ENCODE results near the gene TRIML1.

The TRIML1 gene

GRCh38 chr4:188162698-188163097, 23.5 kb downstream of the TRIML1 start:
- DNase-seq (ENCODE audit: low spot score): no peak
- in situ Hi-C loops (cut with MboI; ENCODE audit: low pct_unique_long_range_greater_than_20kb, low sequenced_read_pairs, unreplicated experiment): no loop called here
- TF ChIP-seq, protein P1, sequence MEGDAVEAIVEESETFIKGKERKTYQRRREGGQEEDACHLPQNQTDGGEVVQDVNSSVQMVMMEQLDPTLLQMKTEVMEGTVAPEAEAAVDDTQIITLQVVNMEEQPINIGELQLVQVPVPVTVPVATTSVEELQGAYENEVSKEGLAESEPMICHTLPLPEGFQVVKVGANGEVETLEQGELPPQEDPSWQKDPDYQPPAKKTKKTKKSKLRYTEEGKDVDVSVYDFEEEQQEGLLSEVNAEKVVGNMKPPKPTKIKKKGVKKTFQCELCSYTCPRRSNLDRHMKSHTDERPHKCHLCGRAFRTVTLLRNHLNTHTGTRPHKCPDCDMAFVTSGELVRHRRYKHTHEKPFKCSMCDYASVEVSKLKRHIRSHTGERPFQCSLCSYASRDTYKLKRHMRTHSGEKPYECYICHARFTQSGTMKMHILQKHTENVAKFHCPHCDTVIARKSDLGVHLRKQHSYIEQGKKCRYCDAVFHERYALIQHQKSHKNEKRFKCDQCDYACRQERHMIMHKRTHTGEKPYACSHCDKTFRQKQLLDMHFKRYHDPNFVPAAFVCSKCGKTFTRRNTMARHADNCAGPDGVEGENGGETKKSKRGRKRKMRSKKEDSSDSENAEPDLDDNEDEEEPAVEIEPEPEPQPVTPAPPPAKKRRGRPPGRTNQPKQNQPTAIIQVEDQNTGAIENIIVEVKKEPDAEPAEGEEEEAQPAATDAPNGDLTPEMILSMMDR (IDR thresholded peaks at IDR 0.05; ENCODE audit: extremely low read depth, insufficient read depth, missing control alignments): no peak

DNA sequence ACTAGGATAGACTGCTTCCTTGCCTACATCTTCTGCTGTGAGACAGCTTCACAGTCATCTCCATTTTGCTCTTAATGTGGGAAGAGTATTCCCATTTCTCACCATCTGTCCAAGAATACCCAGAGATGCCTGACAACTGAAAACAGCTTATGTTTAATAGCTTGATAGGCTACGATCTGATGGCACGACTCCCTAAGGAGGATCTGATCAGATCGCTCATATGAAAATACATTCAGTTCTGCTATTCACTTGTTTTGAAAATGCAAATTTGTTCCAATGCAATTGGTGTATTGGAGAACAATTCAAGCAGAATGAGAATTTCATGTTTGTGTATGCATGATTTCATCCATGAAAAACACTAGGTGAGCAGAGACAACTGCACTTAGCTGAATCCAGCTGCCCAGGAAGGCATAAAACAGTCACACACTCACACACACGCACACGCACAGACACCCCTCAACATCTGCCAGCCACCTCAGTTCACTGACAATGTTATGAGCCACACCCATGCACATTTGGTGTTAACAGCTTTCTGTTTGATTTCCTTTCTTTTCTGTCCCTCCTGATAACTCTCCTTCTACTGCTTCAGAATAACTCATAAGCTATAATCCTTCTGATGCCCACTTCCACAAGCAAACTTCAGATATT, 29.6 kb downstream of the TRIML1 start:
- TF ChIP-seq, protein P1 (IDR thresholded peaks at IDR 0.05; ENCODE audit: extremely low read depth, insufficient read depth, missing control alignments): no peak
- no peak for DNase-seq (ENCODE audit: low spot score)
- in situ Hi-C loops (cut with MboI; ENCODE audit: low pct_unique_long_range_greater_than_20kb, low sequenced_read_pairs, unreplicated experiment): no loop called here

- in situ Hi-C loops (cut with MboI; ENCODE audit: low pct_unique_long_range_greater_than_20kb, low sequenced_read_pairs, unreplicated experiment): no loop called here
- TF ChIP-seq, protein P1 (IDR thresholded peaks at IDR 0.05; ENCODE audit: extremely low read depth, insufficient read depth, missing control alignments): no peak
- no peak for DNase-seq (ENCODE audit: low spot score)
Observed at GRCh38 chr4:188171551-188171950, 32.3 kb downstream of the TRIML1 start.

- TF ChIP-seq, protein P1 (IDR thresholded peaks at IDR 0.05; ENCODE audit: extremely low read depth, insufficient read depth, missing control alignments): no peak
- DNase-seq (ENCODE audit: low spot score): no peak
- in situ Hi-C loops (cut with MboI; ENCODE audit: low pct_unique_long_range_greater_than_20kb, low sequenced_read_pairs, unreplicated experiment): no loop called here
Observed at GRCh38 chr4:188175288-188175687, 36.0 kb downstream of the TRIML1 start.

- no peak for DNase-seq (ENCODE audit: low spot score)
- in situ Hi-C loops (cut with MboI; ENCODE audit: low pct_unique_long_range_greater_than_20kb, low sequenced_read_pairs, unreplicated experiment): no loop called here
- TF ChIP-seq, protein P1 (IDR thresholded peaks at IDR 0.05; ENCODE audit: extremely low read depth, insufficient read depth, missing control alignments): no peak
Observed at GRCh38 chr4:188177997-188178675, 38.9 kb downstream of the TRIML1 start.

DNA sequence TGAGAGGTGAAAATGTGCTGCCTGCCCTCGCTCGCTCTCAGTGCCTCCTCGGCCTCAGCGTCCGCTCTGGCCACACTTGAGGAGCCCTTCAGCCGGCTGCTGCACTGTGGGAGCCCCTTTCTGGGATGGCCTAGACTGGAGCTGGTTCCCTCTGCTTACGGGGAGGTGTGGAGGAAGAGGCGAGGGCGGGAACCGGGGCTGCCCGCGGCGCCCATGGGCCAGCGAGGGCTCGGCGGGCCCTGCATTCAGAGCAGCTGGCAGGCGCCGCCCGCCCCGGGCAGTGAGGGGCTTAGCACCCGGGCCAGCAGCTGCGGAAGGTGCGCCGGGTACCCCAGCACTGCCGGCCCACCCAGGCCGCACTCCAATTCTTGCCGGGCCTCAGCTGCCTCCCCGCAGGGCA, 39.6 kb downstream of the TRIML1 start:
- in situ Hi-C loops (cut with MboI; ENCODE audit: low pct_unique_long_range_greater_than_20kb, low sequenced_read_pairs, unreplicated experiment): no loop called here
- TF ChIP-seq, protein P1 (IDR thresholded peaks at IDR 0.05; ENCODE audit: extremely low read depth, insufficient read depth, missing control alignments): no peak

More for the DNA sequence above, 39.6 kb downstream of the TRIML1 start:
- DNase-seq (ENCODE audit: low spot score): no peak

Measured in GM13977 (cell line).